Measurements from ENCODE around the gene FGB. TPM values are rescaled to one million over a fixed set of nuclear protein-coding genes. Genes with fewer than 3 reads are reported as not detected.
A peak's percentile ranks its signal among the peaks of the same experiment; 100 is the strongest.
"Not testable (repeated sequence)": the region's sequence is repeated elsewhere in the genome, so short reads cannot be mapped to it uniquely, and the experiment has no call there.

The FGB gene
- total RNA-seq, 2 donors from 2014 or later = not detected

- Mint-ChIP-seq H3K36me3 (no peaks in the 10 kb centered on the region), H3K9me3 (no peaks in the 10 kb centered on the region), H3K27ac (no peak overlapping the region)
- ATAC-seq (no peak), DNase-seq (ENCODE audit: low spot score in 2 of 2) (no peak)
Observed at GRCh38 chr4:154585369-154586018, 22.7 kb downstream of the FGB start.

- Mint-ChIP-seq H3K36me3 (no peaks in the 10 kb centered on the region), H3K27ac (peak overlapping the region in 1 of 2 donors; percentile 69)
- no peak for ATAC-seq
Observed at GRCh38 chr4:154586296-154587033, 23.7 kb downstream of the FGB start.

GRCh38 chr4:154588198-154588597 is 25.4 kb downstream of the FGB start:
- Mint-ChIP-seq H3K9me3 (no peaks in the 10 kb centered on the region), H3K36me3 (no peaks in the 10 kb centered on the region), H3K27ac (no peak overlapping the region)
- DNase-seq (ENCODE audit: low spot score in 2 of 2) (no peak), ATAC-seq (no peak)

More at GRCh38 chr4:154586296-154587033, 23.7 kb downstream of the FGB start:
- H3K9me3 Mint-ChIP-seq = no peaks in the 10 kb centered on the region
- no peak for DNase-seq (ENCODE audit: low spot score in 2 of 2)

DNA sequence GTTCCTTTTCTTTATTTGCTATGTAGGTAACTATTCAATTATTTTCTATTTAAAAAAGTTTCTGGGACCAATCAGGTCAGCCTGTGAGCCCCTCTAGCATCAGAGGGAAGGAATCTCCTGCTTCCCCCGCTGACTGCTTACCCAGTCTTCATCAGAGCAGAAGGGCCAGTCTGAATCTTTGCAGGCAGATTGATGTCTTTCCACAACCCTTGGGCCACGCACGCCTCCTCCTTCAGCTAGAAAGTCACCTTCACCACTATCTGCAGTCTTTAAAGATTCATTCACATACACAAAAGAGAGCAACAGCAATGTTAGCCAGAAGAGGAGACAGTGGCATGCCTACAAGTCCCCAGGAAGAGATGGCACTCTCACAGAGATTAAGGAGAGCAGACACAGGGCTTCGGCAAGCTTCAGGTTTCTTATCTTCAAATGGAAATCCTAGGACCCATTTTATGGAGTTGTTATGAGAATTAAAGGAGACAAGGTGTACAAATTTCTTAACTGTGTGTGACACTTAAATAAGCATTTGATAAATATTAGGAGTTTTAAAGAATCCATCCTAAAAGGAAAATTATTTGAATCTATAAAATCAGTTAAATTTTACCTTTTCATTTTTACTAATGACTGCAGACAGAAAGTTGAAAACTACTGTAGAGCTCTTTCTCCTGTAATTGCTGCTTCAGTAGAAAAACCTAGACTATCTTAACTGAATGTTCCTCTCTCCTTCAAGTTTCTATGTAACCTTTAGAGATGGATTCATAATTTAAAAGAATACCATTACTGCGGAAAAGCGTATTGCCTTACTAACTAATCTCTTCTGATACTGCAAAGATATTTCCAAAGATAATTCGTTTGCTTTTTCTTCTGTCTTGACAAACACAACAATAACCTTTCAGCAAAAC is 26.7 kb downstream of the FGB start:
- ATAC-seq = no peak
- Mint-ChIP-seq H3K9me3 (no peaks in the 10 kb centered on the region), H3K36me3 (no peaks in the 10 kb centered on the region), H3K27ac (no peak overlapping the region)
- no peak for DNase-seq (ENCODE audit: low spot score in 2 of 2)

DNA sequence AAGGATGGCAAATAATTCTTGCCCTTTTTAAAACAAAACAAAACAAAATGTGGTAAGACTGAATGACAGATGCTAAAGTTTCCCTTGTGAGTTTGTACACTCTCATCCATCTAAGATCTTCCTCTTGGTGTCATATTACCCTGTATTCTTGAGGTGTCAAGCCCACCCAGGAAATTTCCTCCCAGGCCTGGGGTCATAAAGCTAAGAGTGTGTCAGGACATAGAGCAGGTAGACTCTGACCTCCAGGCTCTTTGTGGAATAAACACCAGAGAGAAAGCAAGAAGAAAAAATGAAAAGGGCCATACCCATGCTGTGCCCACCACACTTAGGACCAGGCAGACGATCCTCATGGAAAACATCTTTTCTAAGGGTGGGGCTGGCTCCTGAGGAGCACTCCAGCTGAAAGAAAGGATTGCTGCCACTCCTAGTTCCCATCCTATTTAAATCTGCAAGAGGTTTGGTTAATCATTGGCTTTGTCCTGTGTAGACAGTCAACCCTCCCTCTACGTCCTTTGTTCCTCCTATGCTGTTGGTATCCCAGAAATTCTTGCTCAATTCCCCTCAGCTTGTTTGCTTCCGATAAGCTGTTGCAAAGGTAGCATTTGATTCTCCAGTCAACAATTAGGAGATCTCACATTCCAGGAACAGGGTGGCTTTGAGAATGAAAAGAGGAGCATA is 27.7 kb downstream of the FGB start, which contains the start of gene FGA:
Gene FGA (minus strand): TSS at position 414 of the 678 bp plus-strand sequence. CDS start 55 bp downstream, at position 359.
- Mint-ChIP-seq H3K36me3 (no peaks in the 10 kb centered on the region), H3K27ac (peak within 1 kb of the TSS in 1 of 2 donors; percentile 41), H3K9me3 (no peaks in the 10 kb centered on the region)
- no peak for DNase-seq (ENCODE audit: low spot score in 2 of 2)
- ATAC-seq = no peak

GRCh38 chr4:154591890-154592289 is 29.1 kb downstream of the FGB start:
- H3K27ac Mint-ChIP-seq = no peak overlapping the region
- DNase-seq (ENCODE audit: low spot score in 2 of 2) (no peak), ATAC-seq (no peak)
- H3K36me3 Mint-ChIP-seq = no peaks in the 10 kb centered on the region
- H3K9me3 Mint-ChIP-seq = no peaks in the 10 kb centered on the region

DNA sequence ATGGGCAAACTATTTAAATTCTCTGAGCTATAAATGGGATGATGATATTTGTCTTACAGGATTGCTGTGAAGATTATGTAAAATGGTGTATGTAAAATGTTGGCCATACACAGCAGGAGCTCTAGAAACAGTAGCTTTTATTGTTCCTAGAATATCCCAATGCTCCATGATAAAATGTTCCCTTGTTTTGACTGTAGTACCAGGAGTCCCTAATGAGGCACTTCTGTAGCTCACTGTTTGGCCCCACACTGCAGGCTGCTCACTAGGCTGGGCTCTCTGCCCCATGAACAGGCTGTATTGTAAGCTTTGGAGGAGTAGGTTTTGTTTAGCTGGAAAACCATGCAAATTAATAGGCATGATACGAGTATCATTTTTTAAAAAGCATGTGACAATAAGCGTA is 31.1 kb downstream of the FGB start:
- H3K27ac Mint-ChIP-seq = no peak overlapping the region
- ATAC-seq (no peak), DNase-seq (ENCODE audit: low spot score in 2 of 2) (no peak)
- no peaks in the 10 kb centered on the region for H3K9me3 Mint-ChIP-seq
- H3K36me3 Mint-ChIP-seq = no peaks in the 10 kb centered on the region

DNA sequence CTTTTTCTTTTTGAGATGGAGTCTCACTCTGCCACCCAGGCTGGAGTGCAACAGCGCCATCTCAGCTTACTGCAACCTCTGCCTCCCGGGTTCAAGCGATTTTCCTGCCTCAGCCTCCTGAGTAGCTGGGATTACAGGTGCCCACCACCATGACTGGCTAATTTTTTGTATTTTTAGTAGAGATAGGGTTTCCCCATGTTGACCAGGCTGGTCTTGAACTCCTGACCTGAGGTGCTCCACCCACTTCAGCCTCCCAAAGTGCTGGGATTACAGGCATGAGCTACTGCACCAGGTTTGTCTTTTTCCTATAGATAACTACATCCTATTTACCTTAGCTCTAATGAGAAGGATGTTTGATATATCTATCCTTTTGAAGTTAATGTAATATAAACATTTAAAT is 31.5 kb downstream of the FGB start:
- H3K36me3 Mint-ChIP-seq; DNase-seq (ENCODE audit: low spot score in 2 of 2); ATAC-seq; H3K27ac Mint-ChIP-seq; H3K9me3 Mint-ChIP-seq: not testable (repeated sequence)

DNA sequence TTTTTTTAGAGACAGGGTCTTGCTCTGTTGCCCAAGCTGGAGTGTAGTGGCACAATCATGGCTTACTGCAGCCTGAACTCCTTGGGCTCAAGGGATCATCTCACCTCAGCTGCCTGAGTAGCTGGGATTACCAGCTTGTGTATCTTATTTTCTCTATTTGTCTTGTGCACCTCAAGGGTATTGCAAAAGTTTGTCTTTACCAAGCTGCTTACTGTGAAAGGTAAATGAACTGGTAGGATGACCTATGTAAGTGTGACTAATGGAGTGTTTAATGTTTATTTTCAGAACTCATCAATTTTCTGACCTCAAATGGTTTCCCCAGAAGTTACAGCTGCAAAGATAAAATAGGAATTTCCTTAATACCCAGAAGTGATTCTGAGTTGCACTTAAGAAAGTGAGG is 33.0 kb downstream of the FGB start:
- no peak for ATAC-seq
- no peak for DNase-seq (ENCODE audit: low spot score in 2 of 2)
- Mint-ChIP-seq H3K9me3 (no peaks in the 10 kb centered on the region), H3K36me3 (no peaks in the 10 kb centered on the region), H3K27ac (no peak overlapping the region)

GRCh38 chr4:154597281-154597680 is 34.5 kb downstream of the FGB start:
- not testable (repeated sequence) for H3K27ac Mint-ChIP-seq; H3K36me3 Mint-ChIP-seq; H3K9me3 Mint-ChIP-seq; ATAC-seq; DNase-seq (ENCODE audit: low spot score in 2 of 2)

DNA sequence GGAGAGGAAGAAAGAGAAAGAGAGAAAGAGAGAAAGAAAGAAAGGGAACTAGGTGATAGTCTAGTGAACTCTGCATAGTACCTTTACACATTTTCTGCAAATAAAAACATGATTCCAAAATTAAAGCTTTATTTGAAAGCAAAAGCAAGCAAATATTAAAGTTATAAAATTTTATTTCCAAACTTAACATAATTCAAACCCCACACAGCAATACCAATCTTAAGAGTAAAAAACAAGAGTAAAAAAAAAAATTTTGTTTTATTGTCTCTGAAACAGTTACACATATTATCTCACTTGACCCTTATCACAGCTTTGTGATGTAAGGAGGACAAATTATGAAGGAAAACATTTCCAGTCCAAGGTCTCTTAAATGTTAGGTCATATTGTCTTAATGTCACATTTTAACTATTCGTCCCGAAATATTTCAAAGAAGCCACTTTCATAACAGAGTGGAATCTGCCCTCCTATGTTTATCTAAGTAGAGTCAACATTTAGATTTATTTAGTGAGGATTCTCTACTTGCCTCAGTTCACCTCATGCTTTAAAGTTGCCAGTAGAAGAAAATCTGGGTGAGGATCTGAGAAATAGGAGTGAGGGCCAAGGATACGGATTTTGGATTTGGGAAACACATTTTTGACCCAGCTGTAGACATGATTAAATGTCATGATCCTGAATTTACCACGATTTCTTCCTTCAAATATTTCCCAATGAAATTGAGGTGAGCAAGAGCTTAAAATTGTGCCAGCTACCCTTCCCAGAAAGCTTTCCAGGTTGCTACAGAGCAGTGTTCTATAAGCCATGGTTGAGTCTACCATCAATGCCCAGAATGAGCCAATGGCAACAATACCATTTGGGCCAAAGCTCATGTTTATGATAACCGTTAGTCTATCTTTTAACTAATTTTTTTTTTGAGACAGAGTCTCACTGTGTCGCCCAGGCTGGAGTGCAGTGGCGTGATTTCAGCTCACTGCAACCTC is 35.3 kb downstream of the FGB start:
- Mint-ChIP-seq H3K27ac (no peak overlapping the region), H3K36me3 (no peaks in the 10 kb centered on the region), H3K9me3 (no peaks in the 10 kb centered on the region)
- ATAC-seq (no peak), DNase-seq (ENCODE audit: low spot score in 2 of 2) (no peak)

GRCh38 chr4:154602404-154603020 is 39.7 kb downstream of the FGB start:
- H3K27ac Mint-ChIP-seq = peak overlapping the region in 1 of 2 donors; percentile 3
- no peak for DNase-seq (ENCODE audit: low spot score in 2 of 2)
- no peaks in the 10 kb centered on the region for H3K9me3 Mint-ChIP-seq
- ATAC-seq = no peak
- H3K36me3 Mint-ChIP-seq = no peaks in the 10 kb centered on the region

- ATAC-seq (no peak), DNase-seq (ENCODE audit: low spot score in 2 of 2) (no peak)
- Mint-ChIP-seq H3K36me3 (no peaks in the 10 kb centered on the region), H3K9me3 (no peaks in the 10 kb centered on the region), H3K27ac (no peak overlapping the region)
Observed at GRCh38 chr4:154603033-154603943, 40.5 kb downstream of the FGB start.

DNA sequence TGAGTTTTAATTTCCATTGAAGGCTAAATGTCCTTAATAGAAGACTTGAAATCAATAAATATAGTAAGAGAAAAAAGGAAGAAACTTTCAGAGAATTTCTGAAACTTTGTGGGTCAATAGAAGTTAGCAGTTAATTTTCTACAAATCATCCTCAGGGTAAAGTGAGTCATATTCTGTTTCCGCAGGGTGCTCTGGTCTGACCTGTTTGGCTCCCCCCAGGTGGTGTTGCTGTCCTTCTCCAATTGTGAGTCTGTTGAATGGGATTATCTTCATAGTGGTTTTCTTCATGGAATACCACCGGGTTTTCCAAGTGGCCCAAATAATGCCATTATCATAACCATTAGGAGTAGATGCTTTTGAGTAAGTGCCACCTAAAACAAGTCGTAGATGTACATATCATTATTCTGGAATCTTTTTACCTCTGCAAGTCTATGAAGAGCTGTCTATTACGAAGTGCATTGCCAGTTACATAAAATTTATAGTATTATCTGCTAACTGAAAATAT is 41.9 kb downstream of the FGB start:
- no peak for DNase-seq (ENCODE audit: low spot score in 2 of 2)
- no peaks in the 10 kb centered on the region for H3K9me3 Mint-ChIP-seq
- ATAC-seq = no peak
- no peaks in the 10 kb centered on the region for H3K36me3 Mint-ChIP-seq
- H3K27ac Mint-ChIP-seq = no peak overlapping the region

Measured in activated naive CD4-positive, alpha-beta T cell treated with anti-CD3 and anti-CD28 coated beads, Interleukin-2, amount 50 U/mL, for 72 hours (primary cell).